ENCODE data around the gene TRIO. TPM values are rescaled to one million over a fixed set of nuclear protein-coding genes. Genes with fewer than 3 reads are reported as not detected.

TRIO gene
- total RNA-seq, 1 donor from 2014 or later: 89.8 TPM

- intact Hi-C loops (cut with DNase I): no loop called here
- no peak for DNase-seq (ENCODE audit: low spot score)
Observed at GRCh38 chr5:14510156-14510734, 367.1 kb downstream of the TRIO start.

GRCh38 chr5:14510880-14511279, 367.7 kb downstream of the TRIO start:
- DNase-seq (ENCODE audit: low spot score): no peak
- intact Hi-C loops (cut with DNase I): no loop called here

DNA sequence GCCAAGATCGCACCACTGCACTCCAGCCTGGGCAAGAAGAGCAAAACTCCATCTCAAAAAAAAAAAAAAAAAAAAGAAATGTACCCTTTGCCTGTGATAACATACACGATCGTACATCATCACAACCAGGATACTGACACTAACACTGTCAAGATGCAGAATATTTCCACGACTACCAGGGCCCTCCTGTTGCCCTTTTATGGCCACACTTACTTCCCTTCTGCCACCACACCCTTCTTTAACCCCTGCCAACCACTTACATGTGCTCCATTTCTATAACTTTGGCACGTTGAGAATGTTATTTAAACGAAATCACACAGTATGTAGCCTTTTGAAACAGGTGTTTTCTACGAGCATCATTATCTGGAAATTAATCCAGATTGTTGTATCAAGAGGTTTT, 369.4 kb downstream of the TRIO start:
- DNase-seq (ENCODE audit: low spot score): no peak
- intact Hi-C loops (cut with DNase I): no loop called here

- intact Hi-C loops (cut with DNase I): no loop called here
- DNase-seq (ENCODE audit: low spot score): no peak
Observed at GRCh38 chr5:14513266-14513665, 370.1 kb downstream of the TRIO start.

- no peak for DNase-seq (ENCODE audit: low spot score)
Observed at GRCh38 chr5:14516901-14517300, 373.8 kb downstream of the TRIO start.

DNA sequence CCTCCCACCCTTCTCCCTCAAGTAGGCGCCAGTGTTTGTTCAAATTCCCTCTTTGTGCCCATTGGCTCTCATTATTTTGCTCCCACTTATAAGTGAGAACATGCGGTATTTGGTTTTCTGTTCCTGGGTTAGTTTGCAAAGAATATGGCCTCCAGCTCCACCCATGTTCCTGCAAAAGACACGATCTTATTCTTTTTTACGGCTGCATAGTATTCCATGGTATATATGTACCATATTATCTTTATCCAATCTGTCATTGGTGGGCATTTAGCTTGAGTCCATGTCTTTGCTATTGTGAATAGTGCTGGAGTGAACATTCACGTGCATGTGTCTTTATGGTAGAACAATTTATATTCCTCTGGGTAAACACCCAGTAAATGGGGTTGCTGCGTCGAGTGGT, 375.5 kb downstream of the TRIO start:
- intact Hi-C loops (cut with DNase I): no loop called here
- DNase-seq (ENCODE audit: low spot score): no peak

More at GRCh38 chr5:14516901-14517300, 373.8 kb downstream of the TRIO start:
- intact Hi-C loops (cut with DNase I): no loop called here

GRCh38 chr5:14521748-14522147, 378.6 kb downstream of the TRIO start:
- intact Hi-C loops (cut with DNase I): no loop called here
- no peak for DNase-seq (ENCODE audit: low spot score)

- no peak for DNase-seq (ENCODE audit: low spot score)
- intact Hi-C loops (cut with DNase I): no loop called here
Observed at GRCh38 chr5:14522721-14523120, 379.6 kb downstream of the TRIO start.

- intact Hi-C loops (cut with DNase I): no loop called here
- no peak for DNase-seq (ENCODE audit: low spot score)
Observed at GRCh38 chr5:14523243-14524034, 380.3 kb downstream of the TRIO start.

GRCh38 chr5:14525397-14525796, 382.3 kb downstream of the TRIO start:
- intact Hi-C loops (cut with DNase I): no loop called here
- DNase-seq (ENCODE audit: low spot score): no peak

- DNase-seq (ENCODE audit: low spot score): no peak
- intact Hi-C loops (cut with DNase I): no loop called here
Observed at GRCh38 chr5:14526493-14526892, 383.4 kb downstream of the TRIO start.

DNA sequence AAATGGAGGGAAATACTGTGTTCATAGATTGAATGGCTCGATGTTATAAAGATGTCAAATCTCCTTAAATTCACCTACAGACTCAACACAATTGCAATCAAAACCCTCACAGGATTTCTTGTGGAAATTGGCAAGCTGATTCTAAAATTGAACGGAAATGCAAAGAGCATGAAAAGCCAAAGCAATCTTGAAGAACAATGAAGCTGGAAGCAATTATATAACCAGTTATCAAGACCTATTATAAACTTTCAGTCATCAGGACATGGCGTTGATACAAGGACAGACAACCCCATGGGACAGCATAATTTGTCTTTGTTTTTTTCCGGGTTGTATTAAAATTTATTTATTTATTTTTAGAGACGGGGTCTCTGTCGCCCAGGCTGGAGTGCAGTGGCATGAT, 385.0 kb downstream of the TRIO start:
- no peak for DNase-seq (ENCODE audit: low spot score)
- intact Hi-C loops (cut with DNase I): no loop called here

- intact Hi-C loops (cut with DNase I): no loop called here
- DNase-seq (ENCODE audit: low spot score): no peak
Observed at GRCh38 chr5:14528926-14529325, 385.8 kb downstream of the TRIO start.

- no peak for DNase-seq (ENCODE audit: low spot score)
- intact Hi-C loops (cut with DNase I): no loop called here
Observed at GRCh38 chr5:14531668-14532067, 388.5 kb downstream of the TRIO start.

GRCh38 chr5:14532180-14532579, 389.0 kb downstream of the TRIO start:
- intact Hi-C loops (cut with DNase I): no loop called here
- no peak for DNase-seq (ENCODE audit: low spot score)

GRCh38 chr5:14534773-14535172, 391.6 kb downstream of the TRIO start:
- intact Hi-C loops (cut with DNase I): no loop called here

DNA sequence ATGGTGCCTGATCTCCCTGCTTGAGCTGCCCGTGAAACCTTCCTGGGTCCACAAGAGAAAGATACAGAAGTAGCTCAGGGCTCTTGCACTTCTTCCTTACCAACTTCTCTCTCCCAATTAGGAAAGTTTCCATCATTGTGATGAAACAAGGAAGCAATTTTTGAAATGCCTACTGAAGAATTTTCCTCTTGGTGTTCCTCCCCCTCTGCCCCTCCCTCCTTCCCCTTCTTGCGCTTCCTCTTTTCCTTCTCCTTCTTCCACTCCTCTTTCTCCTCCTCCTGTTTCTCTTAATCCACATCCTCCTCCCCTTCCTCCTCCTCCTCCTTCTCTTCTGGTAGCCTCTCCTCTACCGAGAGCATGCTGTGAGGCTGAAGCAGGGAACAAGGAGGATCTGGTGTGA, 402.2 kb downstream of the TRIO start:
- no peak for DNase-seq (ENCODE audit: low spot score)
- intact Hi-C loops (cut with DNase I): no loop called here

More at GRCh38 chr5:14534773-14535172, 391.6 kb downstream of the TRIO start:
- no peak for DNase-seq (ENCODE audit: low spot score)

GRCh38 chr5:14545862-14546261, 402.7 kb downstream of the TRIO start:
- intact Hi-C loops (cut with DNase I): no loop called here
- no peak for DNase-seq (ENCODE audit: low spot score)

GRCh38 chr5:14547666-14548065, 404.5 kb downstream of the TRIO start:
- no peak for DNase-seq (ENCODE audit: low spot score)
- intact Hi-C loops (cut with DNase I): no loop called here

GRCh38 chr5:14551211-14551610, 408.1 kb downstream of the TRIO start:
- DNase-seq (ENCODE audit: low spot score): no peak
- intact Hi-C loops (cut with DNase I): no loop called here

DNA sequence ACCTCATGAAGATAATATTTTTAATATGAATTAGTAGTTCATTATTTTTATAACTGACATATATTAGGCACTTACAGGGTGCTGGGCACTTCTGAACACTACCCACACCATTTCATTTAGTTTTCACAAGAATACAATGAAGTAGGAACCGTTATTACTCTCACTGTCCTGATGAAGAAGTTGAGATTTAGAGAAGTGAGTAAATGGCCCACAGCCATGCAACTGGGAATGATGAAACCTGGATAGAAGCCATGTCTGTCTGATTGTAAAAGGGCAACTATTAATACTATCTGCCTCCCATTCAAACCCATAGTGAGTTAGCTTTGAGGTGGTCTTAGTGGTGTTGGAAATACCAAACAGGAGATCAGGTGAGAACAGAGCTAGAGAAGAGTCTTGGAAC, 408.9 kb downstream of the TRIO start:
- DNase-seq (ENCODE audit: low spot score): no peak
- intact Hi-C loops (cut with DNase I): no loop called here

Data from cardiac septum (tissue), 1 donor.